Measurements from ENCODE around the gene TMTC4. TPM values are rescaled to one million over a fixed set of nuclear protein-coding genes. Genes with fewer than 3 reads are reported as not detected.
"Not testable (repeated sequence)": the region's sequence is repeated elsewhere in the genome, so short reads cannot be mapped to it uniquely, and the experiment has no call there.

TMTC4 gene
- total RNA-seq, 1 donor from 2014 or later = 22.4 TPM

DNA sequence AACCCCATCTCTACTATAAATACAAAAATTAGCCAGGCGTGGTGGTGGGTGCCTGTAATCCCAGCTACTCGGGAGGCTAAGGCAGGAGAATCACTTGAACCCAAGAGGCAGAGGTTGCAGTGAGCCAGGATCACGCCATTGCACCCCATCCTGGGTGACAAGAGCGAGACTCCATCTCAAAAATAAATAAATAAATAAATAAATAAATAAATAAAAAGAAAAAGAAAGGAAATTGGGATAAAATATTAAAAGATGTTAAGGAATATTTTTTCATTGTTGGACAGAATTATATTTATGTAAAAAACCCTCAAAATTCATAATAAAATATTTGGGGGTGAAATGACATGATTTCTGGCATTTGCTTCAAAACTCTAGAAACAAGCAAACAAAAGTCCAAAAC is 97.4 kb downstream of the TMTC4 start:
- H3K27ac ChIP-seq (ENCODE audit: low read depth, low read length); H3K4me1 ChIP-seq (ENCODE audit: control insufficient read depth in 3 of 3, insufficient read depth in 3 of 3, low read length in 3 of 3); H3K9ac ChIP-seq (ENCODE audit: low read depth in 1 of 3, low read length in 3 of 3); H3K9me3 ChIP-seq (ENCODE audit: control insufficient read depth in 3 of 3, low read length in 3 of 3); H3K36me3 ChIP-seq (ENCODE audit: control insufficient read depth in 3 of 3, insufficient read depth in 3 of 3, low read length in 3 of 3); H3K4me3 ChIP-seq (ENCODE audit: low read length in 3 of 3); H3K27me3 ChIP-seq (ENCODE audit: control insufficient read depth in 3 of 3, insufficient read depth in 3 of 3, low read length in 3 of 3): not testable (repeated sequence)

DNA sequence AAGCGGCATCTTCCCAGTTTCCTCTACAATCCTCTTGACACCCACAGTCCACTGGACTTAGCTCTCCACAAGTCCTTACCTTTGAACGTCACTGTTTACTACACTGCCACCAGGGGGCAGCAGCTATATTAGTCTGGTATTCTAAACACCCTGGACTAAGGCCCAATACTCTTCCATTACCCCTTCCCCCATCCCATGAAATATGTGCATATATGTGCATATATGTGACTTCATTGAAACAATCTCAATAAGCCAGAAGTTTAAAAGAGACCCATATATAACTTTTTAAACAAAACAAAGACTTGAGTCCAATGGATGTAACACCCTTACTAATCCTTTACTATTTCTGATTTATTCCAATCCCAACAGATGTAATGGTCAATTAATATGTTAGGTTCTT is 101.5 kb downstream of the TMTC4 start:
- Histone ChIP-seq H3K36me3 (ENCODE audit: control insufficient read depth in 3 of 3, insufficient read depth in 3 of 3, low read length in 3 of 3) (no peaks in the 10 kb centered on the region), H3K27me3 (ENCODE audit: control insufficient read depth in 3 of 3, insufficient read depth in 3 of 3, low read length in 3 of 3) (no peaks in the 10 kb centered on the region), H3K9ac (ENCODE audit: low read depth in 1 of 3, low read length in 3 of 3) (no peak overlapping the region), H3K4me1 (ENCODE audit: control insufficient read depth in 3 of 3, insufficient read depth in 3 of 3, low read length in 3 of 3) (no peaks in the 10 kb centered on the region), H3K27ac (ENCODE audit: low read depth, low read length) (no peak overlapping the region), H3K4me3 (ENCODE audit: low read length in 3 of 3) (no peak overlapping the region), H3K9me3 (ENCODE audit: control insufficient read depth in 3 of 3, low read length in 3 of 3) (no peaks in the 10 kb centered on the region)

DNA sequence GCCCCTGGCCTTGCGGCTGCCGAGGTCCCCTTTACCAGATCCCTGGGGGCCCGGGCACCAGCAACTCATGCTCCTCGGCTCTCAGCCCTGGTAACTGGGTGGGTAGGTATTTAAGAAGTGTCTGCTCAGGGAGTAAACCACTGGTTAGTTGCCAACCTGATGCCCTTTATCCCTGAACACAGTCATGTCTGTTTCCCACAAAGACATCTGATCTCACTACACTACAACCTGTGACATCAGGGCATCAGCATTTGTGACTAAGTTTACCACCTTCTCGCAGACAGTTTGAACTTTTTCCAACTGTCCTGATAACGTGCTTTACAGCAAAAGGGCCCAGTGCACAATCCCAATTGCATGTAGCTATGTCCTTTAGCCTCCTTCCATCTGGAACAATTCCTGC is 108.1 kb downstream of the TMTC4 start:
- H3K4me1 ChIP-seq (ENCODE audit: control insufficient read depth in 3 of 3, insufficient read depth in 3 of 3, low read length in 3 of 3) = no peaks in the 10 kb centered on the region
- H3K36me3 ChIP-seq (ENCODE audit: control insufficient read depth in 3 of 3, insufficient read depth in 3 of 3, low read length in 3 of 3) = no peaks in the 10 kb centered on the region
- no peak overlapping the region for H3K9ac ChIP-seq (ENCODE audit: low read depth in 1 of 3, low read length in 3 of 3)
- H3K27me3 ChIP-seq (ENCODE audit: control insufficient read depth in 3 of 3, insufficient read depth in 3 of 3, low read length in 3 of 3) = no peaks in the 10 kb centered on the region
- peaks cover 0 to 2% (median 0%) of the 10 kb centered on the region in 3 donors for H3K9me3 ChIP-seq (ENCODE audit: control insufficient read depth in 3 of 3, low read length in 3 of 3)
- H3K4me3 ChIP-seq (ENCODE audit: low read length in 3 of 3) = no peak overlapping the region
- H3K27ac ChIP-seq (ENCODE audit: low read depth, low read length) = no peak overlapping the region

DNA sequence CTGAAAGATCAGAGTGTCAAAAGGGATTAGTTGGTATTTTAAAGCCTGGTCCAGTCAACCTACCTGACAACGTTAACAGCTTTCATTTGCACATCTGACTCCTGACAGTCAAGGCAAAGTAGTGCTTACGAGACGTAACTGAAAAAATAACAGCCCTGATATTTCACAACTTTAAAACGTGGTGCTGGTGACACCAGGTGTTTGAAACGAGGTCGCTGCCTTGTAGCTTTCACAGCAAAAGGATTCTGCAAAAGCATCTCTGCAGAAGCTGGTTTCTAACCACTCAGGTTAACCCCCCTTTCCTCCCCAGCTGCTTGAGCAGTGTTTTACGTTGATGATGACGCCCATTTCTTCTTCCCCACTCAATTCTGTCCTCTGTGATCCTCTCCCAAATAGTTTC is 109.3 kb downstream of the TMTC4 start:
- Histone ChIP-seq H3K27ac (ENCODE audit: low read depth, low read length) (no peak overlapping the region), H3K4me3 (ENCODE audit: low read length in 3 of 3) (no peak overlapping the region), H3K9ac (ENCODE audit: low read depth in 1 of 3, low read length in 3 of 3) (no peak overlapping the region), H3K9me3 (ENCODE audit: control insufficient read depth in 3 of 3, low read length in 3 of 3) (peaks cover 0 to 2% (median 0%) of the 10 kb centered on the region in 3 donors), H3K27me3 (ENCODE audit: control insufficient read depth in 3 of 3, insufficient read depth in 3 of 3, low read length in 3 of 3) (no peaks in the 10 kb centered on the region), H3K36me3 (ENCODE audit: control insufficient read depth in 3 of 3, insufficient read depth in 3 of 3, low read length in 3 of 3) (no peaks in the 10 kb centered on the region), H3K4me1 (ENCODE audit: control insufficient read depth in 3 of 3, insufficient read depth in 3 of 3, low read length in 3 of 3) (peaks cover 0 to 7% (median 2%) of the 10 kb centered on the region in 3 donors)

DNA sequence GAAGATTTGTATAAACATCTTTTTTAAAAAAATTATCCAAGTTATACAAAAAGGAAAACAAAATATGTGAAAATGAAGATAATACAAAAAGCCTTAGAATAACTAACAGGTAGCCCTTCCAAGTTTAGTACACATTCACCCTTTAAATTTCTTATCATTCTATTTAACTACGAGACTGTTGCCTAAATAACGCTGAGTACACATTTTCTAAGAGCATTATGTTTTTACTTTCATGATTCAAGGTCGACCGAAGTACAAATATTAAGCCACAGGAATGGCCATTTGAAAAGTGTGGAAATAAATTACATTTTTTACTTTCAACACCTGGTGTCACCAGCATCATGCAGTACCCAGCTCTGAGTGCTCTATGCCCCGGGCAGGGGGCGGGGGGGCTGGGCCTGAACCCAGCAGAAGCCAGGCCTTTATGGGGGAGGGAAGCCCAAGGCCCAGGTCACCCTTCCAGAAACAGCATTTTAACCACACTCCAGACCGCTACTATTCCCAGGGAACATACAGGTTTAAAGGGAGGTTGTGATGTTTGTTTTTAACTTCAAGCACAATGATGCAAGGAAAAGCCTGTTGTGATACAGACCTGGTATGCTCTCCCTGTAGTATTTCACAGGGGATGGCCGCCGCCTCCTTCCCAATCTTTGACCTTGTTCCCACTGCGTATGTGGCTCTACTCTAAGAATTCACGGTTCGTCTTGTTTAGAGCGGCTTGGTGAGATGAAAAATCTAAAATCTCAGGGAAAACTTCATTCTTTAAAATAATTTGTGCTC is 110.0 kb downstream of the TMTC4 start:
- H3K4me3 ChIP-seq (ENCODE audit: low read length in 3 of 3) = no peak overlapping the region
- no peaks in the 10 kb centered on the region for H3K27me3 ChIP-seq (ENCODE audit: control insufficient read depth in 3 of 3, insufficient read depth in 3 of 3, low read length in 3 of 3)
- peaks cover 0 to 8% (median 2%) of the 10 kb centered on the region in 3 donors for H3K4me1 ChIP-seq (ENCODE audit: control insufficient read depth in 3 of 3, insufficient read depth in 3 of 3, low read length in 3 of 3)
- no peak overlapping the region for H3K9ac ChIP-seq (ENCODE audit: low read depth in 1 of 3, low read length in 3 of 3)
- no peak overlapping the region for H3K27ac ChIP-seq (ENCODE audit: low read depth, low read length)
- H3K9me3 ChIP-seq (ENCODE audit: control insufficient read depth in 3 of 3, low read length in 3 of 3) = peaks cover 0 to 2% (median 0%) of the 10 kb centered on the region in 3 donors
- H3K36me3 ChIP-seq (ENCODE audit: control insufficient read depth in 3 of 3, insufficient read depth in 3 of 3, low read length in 3 of 3) = no peaks in the 10 kb centered on the region

DNA sequence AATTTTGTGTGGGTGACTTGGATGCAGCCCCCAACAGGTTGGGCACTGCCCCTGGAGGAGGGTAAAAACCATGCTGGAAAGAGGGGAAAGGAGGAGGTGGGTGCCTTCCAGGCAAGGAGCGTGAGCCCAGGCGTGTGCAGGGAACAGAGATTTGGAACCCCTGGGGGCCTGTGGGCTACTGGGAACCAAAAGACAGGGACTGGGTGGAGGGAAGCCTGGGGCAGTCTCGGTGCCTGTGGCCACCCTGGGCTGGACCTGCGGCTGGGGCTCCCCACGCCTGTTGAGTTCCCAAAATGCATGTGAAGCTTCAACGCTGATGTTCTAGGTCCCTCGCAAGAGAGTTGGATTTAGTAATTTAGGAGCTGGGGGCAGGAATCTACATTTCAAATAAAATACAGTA is 110.8 kb downstream of the TMTC4 start:
- Histone ChIP-seq H3K27ac (ENCODE audit: low read depth, low read length) (no peak overlapping the region), H3K4me1 (ENCODE audit: control insufficient read depth in 3 of 3, insufficient read depth in 3 of 3, low read length in 3 of 3) (peaks cover 0 to 8% (median 2%) of the 10 kb centered on the region in 3 donors), H3K9me3 (ENCODE audit: control insufficient read depth in 3 of 3, low read length in 3 of 3) (peaks cover 0 to 2% (median 0%) of the 10 kb centered on the region in 3 donors), H3K36me3 (ENCODE audit: control insufficient read depth in 3 of 3, insufficient read depth in 3 of 3, low read length in 3 of 3) (no peaks in the 10 kb centered on the region), H3K27me3 (ENCODE audit: control insufficient read depth in 3 of 3, insufficient read depth in 3 of 3, low read length in 3 of 3) (no peaks in the 10 kb centered on the region), H3K9ac (ENCODE audit: low read depth in 1 of 3, low read length in 3 of 3) (no peak overlapping the region), H3K4me3 (ENCODE audit: low read length in 3 of 3) (no peak overlapping the region)

DNA sequence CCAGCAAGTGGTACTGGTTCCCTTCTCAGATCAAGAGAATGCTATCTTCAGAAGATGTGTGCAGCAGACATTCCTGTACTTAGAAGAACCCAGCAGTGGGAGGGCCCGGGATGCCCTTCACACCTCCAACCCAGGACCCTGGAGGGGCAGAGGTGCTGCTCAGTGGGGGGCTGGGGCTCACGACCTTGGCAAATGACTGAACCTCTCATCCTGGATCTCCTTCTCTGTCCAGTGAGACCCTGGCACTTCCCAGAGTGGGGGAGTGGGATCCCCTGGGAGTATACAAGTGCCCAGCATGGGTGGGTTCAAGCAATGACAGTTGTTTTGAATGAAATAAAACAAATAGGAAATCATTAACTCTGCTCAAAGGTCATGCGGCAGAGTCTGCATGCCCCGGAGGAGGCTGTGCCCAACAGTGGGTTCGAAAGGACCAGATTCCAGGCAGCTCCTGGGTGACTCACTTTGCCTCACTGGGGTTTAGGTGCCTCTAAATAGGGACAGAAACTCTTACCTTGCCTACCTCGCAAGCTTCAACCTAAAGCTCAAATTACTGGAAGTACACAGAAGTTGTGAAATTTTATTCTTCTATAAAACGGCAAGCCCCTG is 112.9 kb downstream of the TMTC4 start:
- Histone ChIP-seq H3K36me3 (ENCODE audit: control insufficient read depth in 3 of 3, insufficient read depth in 3 of 3, low read length in 3 of 3) (no peaks in the 10 kb centered on the region), H3K4me1 (ENCODE audit: control insufficient read depth in 3 of 3, insufficient read depth in 3 of 3, low read length in 3 of 3) (peaks cover 0 to 8% (median 2%) of the 10 kb centered on the region in 3 donors), H3K9me3 (ENCODE audit: control insufficient read depth in 3 of 3, low read length in 3 of 3) (peaks cover 0 to 2% (median 0%) of the 10 kb centered on the region in 3 donors), H3K27me3 (ENCODE audit: control insufficient read depth in 3 of 3, insufficient read depth in 3 of 3, low read length in 3 of 3) (no peaks in the 10 kb centered on the region), H3K9ac (ENCODE audit: low read depth in 1 of 3, low read length in 3 of 3) (no peak overlapping the region), H3K4me3 (ENCODE audit: low read length in 3 of 3) (no peak overlapping the region), H3K27ac (ENCODE audit: low read depth, low read length) (no peak overlapping the region)

DNA sequence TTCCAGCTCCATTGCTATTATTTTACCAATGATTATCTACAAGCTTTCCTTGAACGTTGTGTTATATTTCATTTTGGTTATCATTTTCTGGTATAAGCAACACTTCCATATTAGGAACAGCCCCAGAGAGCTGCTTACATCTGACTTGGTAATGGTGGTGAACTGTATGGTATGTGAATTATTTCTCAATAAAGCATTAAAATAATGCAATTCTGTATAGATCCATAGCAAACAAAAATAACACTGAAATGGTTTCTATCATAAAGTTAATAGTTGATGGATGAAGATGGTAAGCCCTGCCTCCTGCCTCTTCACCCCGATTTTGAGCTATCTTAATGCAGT is 113.5 kb downstream of the TMTC4 start:
- Histone ChIP-seq H3K27ac (ENCODE audit: low read depth, low read length) (no peak overlapping the region), H3K27me3 (ENCODE audit: control insufficient read depth in 3 of 3, insufficient read depth in 3 of 3, low read length in 3 of 3) (no peaks in the 10 kb centered on the region), H3K4me3 (ENCODE audit: low read length in 3 of 3) (no peak overlapping the region), H3K36me3 (ENCODE audit: control insufficient read depth in 3 of 3, insufficient read depth in 3 of 3, low read length in 3 of 3) (no peaks in the 10 kb centered on the region), H3K9me3 (ENCODE audit: control insufficient read depth in 3 of 3, low read length in 3 of 3) (peaks cover 0 to 2% (median 0%) of the 10 kb centered on the region in 3 donors), H3K4me1 (ENCODE audit: control insufficient read depth in 3 of 3, insufficient read depth in 3 of 3, low read length in 3 of 3) (peaks cover 0 to 8% (median 2%) of the 10 kb centered on the region in 3 donors), H3K9ac (ENCODE audit: low read depth in 1 of 3, low read length in 3 of 3) (no peak overlapping the region)

DNA sequence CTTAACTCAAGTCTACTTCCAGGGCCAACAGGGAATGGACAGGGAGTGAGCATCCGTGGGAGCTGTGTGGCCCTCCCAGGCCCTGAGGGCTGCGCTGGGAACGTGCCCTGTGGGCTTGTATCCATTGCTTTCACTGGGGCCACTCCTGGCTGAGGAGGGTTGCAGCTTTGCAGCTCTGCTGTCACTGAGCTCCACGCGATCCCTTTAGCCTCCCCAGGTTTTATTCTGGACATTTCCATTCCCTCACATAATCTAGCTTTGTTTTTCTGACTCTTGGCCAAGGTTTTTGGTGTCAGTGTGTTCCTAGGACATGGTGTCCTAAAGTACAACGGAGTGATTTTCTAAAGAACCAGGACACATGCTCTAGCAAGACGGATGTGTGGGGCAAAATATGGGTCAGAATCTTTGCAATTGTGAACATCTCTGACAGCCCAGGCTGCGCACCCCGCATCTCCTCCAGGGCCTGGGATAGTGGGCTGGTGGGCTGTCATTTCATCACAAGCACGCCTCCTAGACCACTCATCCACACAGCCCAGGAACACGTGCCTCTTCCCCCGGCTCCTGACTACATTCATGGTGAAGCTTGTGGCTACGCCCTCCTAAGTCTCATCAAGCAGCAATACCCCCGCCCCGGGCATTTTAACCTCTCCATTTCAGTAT is 114.0 kb downstream of the TMTC4 start:
- H3K27me3 ChIP-seq (ENCODE audit: control insufficient read depth in 3 of 3, insufficient read depth in 3 of 3, low read length in 3 of 3) = no peaks in the 10 kb centered on the region
- H3K9me3 ChIP-seq (ENCODE audit: control insufficient read depth in 3 of 3, low read length in 3 of 3) = no peaks in the 10 kb centered on the region
- no peaks in the 10 kb centered on the region for H3K36me3 ChIP-seq (ENCODE audit: control insufficient read depth in 3 of 3, insufficient read depth in 3 of 3, low read length in 3 of 3)
- H3K27ac ChIP-seq (ENCODE audit: low read depth, low read length) = no peak overlapping the region
- no peak overlapping the region for H3K4me3 ChIP-seq (ENCODE audit: low read length in 3 of 3)
- peaks cover 0 to 8% (median 2%) of the 10 kb centered on the region in 3 donors for H3K4me1 ChIP-seq (ENCODE audit: control insufficient read depth in 3 of 3, insufficient read depth in 3 of 3, low read length in 3 of 3)
- no peak overlapping the region for H3K9ac ChIP-seq (ENCODE audit: low read depth in 1 of 3, low read length in 3 of 3)

DNA sequence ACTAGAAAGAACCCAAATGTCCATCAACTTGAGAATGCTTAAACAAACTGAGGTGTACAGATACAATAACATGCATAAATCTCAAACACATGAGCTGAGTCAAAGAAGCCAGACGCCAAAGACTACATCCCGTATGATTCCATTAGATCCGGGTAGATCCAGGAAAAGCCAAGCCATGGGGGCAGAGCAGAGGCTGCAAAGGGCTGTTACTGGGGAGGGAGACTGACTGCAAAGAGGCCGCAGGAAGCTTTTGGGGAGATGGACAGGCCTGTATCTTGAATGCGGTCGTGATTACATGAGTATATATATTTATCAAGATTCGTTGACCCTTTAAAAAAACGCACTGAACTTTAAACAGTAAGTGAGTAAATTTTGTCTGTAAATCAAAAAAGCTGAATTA is 114.7 kb downstream of the TMTC4 start:
- no peaks in the 10 kb centered on the region for H3K36me3 ChIP-seq (ENCODE audit: control insufficient read depth in 3 of 3, insufficient read depth in 3 of 3, low read length in 3 of 3)
- no peak overlapping the region for H3K9ac ChIP-seq (ENCODE audit: low read depth in 1 of 3, low read length in 3 of 3)
- H3K4me3 ChIP-seq (ENCODE audit: low read length in 3 of 3) = no peak overlapping the region
- no peaks in the 10 kb centered on the region for H3K27me3 ChIP-seq (ENCODE audit: control insufficient read depth in 3 of 3, insufficient read depth in 3 of 3, low read length in 3 of 3)
- H3K9me3 ChIP-seq (ENCODE audit: control insufficient read depth in 3 of 3, low read length in 3 of 3) = no peaks in the 10 kb centered on the region
- H3K27ac ChIP-seq (ENCODE audit: low read depth, low read length) = no peak overlapping the region
- H3K4me1 ChIP-seq (ENCODE audit: control insufficient read depth in 3 of 3, insufficient read depth in 3 of 3, low read length in 3 of 3) = peaks cover 0 to 8% (median 2%) of the 10 kb centered on the region in 3 donors

Measured in skeletal muscle tissue (tissue), 4 donors.